Kidney glomerular epithelial cell (primary cell): ENCODE results near the gene CDNF.

Source experiments
- DNase-seq: peaks from one replicate; lab custom pipeline; 2025; lab: John Stamatoyannopoulos, UW

CDNF gene

DNA sequence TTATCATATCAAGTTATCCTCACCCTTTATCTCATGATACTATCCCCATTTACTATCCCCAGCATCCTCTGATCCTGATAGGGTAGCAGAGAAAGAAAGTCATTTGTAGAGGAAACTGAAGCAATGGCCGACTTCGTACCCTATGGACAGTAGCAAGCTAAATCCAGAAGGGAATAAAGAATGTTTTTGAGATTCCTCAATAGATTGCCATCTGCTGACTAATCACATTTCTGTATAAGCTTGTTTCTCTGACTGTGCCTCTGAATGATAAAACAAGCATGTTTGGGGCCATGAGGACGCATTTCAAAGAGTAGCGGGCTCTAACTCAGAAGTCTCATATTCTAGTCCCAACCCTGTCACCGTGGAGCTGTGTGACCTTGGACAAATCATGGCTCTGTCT, 49.9 kb downstream of the CDNF start:
- no peak for DNase-seq

DNA sequence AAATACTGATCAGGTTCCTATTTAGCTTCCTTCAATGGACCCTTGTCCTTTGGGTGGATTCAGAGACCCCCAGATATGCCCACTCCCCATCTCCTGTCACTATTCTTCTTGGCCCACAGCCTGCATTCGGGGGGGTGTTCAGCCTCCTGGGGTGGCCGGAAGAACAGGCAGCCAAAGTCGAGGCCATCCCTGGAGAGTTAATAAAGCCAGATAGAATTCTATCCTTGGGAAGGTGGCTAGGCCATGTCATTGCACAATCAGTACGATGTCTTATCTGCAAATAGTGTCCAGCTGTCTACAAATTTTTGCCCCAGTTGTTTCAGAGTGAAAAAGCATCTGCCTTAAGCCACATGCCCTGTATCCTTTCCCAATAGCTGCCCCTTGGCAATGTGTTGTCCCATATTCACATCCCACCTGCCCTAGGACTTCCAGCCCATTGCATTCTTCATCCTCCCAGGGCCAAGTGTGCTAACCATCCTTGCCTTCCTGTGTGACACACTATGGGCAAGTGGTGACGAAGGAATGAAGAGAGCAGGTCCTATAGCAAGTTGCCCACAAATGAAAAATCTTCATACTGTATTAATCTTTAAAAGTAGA, 53.3 kb downstream of the CDNF start:
- DNase-seq, result no peak

DNA sequence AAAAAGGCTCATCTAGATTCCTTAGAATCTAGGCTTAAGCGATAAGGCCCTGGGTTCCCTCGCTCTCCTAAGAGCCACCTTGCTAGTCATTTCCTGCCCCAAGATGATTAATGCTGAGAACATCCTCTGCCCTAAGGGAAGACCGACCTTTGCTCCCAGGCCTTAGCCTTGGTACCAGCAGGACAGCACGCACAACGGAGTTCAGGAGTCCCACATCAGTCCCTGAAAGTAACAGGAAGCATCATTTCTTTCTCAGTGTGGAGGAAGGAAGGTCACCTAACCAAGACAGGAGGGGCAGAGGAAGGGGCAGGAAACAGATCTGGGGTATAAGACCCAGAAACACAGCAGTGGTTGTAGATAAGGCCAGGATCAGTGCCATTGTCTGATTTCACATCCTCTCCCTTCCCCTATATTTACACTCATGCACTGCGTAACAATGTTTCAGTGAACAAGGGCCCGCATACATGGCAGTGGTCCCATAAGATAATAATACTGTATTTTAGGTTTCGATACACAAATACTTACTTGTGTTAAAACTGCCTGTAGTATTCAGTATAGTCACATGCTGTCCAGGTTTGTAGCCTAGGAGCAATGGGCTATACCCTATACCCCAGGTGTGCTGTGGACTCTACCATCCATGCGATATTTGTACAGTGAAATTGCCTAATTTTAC, 55.0 kb downstream of the CDNF start:
- DNase-seq, result no peak

DNA sequence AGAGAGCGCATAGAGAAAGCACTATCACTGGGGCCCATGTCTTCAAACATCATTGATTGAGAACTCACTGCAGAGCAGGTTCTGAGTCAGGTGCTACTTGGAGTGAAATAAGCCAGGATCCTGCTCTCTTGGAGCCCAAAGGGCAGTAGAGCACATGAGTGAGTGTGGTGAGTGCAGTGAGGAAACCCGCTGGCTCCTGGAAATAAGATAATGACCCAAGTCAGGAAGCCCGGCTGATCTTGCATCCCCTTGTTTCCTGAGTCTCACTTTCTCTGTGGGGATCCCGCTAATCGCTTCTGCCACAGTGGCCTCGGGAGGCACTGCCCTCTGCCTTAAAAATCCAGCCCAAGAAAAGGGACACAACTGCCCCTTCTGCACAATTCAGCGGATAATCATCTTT, 56.1 kb downstream of the CDNF start:
- DNase-seq, result no peak

DNA sequence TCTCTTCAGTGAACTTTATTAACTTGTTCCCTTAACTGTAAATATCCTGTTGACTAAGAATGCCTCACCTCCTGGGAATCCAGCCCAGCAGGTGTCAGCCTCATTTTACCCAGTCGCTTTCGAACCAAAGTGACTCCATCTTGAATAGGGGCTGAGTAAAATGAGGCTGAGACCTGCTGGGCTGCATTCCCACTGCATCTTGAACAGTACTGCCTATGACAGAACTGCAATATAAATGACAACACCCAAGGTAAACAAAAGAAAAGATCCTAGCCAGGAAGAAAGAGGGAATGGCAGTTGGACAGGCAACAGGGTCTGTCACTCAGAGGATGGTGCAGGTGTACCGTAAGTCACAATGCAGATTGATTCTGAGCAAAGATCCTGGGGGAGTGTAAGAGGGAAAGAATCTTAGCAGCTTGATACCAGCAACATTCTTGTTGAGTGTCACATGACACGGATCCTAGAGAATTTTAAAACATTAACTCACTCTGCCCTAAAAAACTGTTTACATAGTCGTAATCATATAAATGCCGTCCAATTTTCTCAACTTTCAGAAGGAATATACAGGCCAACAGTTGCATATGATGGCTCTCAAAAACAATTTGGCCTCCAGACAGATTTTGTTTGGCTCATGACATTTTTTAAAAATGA, 58.7 kb downstream of the CDNF start:
- peak; percentile 10 for DNase-seq

DNA sequence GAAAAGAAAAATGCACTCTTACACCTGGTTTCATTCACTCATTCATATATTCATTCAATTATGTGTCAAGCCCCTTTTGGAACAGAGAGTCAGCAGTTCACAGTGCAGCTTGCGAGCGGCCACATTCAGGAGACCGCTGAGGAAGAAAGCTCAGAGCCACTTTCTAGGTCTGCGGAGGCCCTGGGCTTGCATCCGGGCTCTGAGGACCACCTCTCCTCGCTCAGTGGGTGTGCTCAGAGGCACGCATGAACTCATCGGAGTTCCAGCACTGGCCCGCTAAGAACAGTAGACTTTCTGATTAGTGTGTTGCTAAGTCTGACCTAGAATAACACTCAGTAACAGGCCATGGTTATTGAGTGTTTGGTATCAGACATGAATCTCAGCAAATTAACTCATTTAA, 61.3 kb downstream of the CDNF start:
- no peak for DNase-seq

DNA sequence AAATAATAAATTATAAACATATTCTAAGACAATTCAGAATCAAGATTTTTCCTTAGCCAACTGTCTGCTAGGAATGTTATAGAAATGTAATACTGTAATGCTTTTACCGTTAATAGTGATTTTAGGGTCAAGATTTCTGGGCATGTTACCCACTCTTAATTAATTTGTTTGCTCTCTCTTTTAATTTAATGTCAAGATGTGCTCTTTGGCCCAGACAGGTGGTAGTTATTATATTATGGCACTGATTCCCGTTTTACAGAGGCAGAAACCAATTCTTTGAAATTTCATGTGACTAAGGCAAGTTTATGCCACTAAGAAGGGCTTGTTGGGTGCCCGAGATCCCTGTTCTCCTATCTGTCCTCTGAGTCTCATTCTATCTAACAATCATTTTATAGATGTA, 62.2 kb downstream of the CDNF start:
- no peak for DNase-seq

DNA sequence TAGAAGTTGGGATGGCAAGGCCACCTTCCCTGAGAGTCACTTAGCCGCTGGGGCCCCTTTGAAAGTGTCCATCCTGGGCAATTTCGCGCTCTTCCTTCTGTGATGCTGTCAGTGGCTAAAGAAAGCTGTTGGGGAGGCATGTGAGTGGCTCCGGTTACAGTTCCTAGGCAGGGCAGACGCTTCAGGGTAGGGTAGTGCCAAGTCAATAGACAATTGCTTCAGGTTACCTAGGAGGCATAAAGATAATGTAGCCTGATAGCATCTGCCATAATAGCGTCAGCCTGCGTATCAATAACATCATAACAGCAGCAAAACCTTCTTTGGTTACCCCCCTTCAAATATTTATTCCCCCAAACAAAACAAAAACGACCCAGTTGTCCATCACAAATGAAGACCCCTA, 63.0 kb downstream of the CDNF start, which contains the start of gene FAM107B:
Gene FAM107B, minus strand, starts transcription at position 101 of the 400 bp plus-strand sequence. CDS start 234 bp downstream, outside the sequence.
- no peak for DNase-seq

DNA sequence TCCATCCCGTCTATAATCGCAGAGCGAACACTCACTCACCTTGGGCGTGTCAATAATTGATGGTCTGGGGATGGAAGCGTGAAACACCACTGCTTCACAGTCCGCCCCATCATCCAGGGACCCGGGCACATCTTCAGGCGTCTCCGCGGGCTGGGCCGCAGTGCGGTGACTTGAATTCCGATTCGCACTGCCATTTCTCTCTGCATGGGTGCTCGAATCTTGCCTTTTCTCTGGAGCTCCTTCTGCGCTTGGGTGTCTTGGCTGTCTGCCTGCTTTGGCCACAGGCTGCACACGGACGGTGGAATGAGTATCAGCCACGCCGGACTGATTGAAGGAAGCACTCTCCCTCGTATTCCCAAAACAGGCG, 63.6 kb downstream of the CDNF start:
- no peak for DNase-seq

DNA sequence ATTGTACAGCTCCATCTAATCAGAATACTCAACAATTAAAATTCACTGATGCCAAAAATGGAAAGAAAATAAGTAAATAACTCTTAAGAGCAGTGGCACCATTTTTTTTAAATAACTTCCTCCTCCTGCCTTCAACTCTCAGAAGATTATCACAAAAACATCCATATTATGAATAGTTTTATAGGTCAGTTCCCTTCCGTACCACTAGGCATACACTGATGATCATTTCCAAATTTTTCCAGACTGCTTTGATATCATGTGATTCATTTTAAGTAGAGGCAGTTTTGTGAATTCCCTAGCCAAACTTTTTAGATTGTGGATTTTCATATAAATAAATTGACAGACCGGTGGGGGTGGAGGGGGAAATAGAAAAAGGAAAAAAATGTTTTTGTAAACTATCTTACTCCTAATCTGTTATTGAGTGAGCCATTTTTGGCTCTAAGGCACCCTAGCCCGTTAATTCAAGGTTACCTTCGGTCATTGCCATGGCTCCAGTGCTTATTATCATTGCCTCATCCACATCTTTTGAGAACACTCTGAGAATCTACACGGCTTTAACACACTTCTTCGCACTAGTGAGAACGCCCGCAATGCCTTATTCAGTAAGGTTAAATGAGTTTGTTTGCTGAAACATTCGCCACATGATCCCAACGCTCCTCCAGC, 64.2 kb downstream of the CDNF start:
- no peak for DNase-seq

DNA sequence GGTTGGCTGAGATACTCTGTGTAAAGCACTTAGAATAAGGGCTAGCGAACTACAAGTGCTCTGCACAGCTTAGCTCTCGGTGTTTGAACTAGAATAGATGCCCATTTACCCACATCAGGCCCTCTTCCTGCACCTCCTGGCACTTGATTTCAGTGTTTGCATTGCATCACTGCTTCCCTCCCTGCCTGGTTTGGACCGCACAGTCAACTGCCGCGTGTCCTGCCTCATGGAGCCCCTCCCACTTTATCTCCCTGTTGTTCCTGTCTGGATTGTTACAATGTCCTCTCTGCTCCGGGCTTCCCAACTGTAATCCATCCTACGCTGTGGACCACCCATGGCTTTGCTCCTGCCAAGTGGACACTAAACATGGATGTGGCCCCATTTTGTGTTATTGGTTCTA, 65.4 kb downstream of the CDNF start:
- DNase-seq, result no peak

DNA sequence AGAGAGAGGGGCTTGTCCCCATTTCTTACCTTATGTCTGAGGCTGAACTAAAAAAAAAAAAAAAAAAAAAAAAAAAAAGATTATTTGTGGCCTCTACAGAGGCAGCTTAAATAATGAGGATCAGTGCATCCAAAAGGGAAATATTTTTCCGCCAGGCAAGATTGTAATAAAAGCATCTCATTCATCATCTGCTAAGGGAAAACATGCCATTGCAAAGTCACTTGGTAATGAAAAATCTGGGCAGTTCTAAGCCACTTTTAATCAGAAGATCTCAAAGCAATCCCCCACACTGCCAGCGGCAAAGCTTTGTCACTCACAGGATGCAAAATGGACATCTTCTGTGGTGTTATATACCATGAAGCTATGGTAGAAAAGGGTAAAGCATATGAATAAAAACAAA, 66.9 kb downstream of the CDNF start:
- no peak for DNase-seq
